OCI-LY1 (cell line): Measurements from ENCODE around the gene RAD51B.

ENCODE experiments used
- H2AFZ ChIP-seq: fragments of 200-600 bp; sonication (generic), shearing (Covaris generic); 2 replicates; pipeline ENCODE4 v1.6.0; 2014; ENCODE audit warnings: antibody characterized with exemption, mild to moderate bottlenecking, low read length
- H3F3A ChIP-seq: fragments of 200-600 bp; sonication (generic), shearing (Covaris generic); 2 replicates; pipeline ENCODE4 v1.6.0; 2014; ENCODE audit warnings: mild to moderate bottlenecking, antibody characterized with exemption, low read length, moderate library complexity; ENCODE audit not compliant: insufficient read depth
- H3K27ac ChIP-seq: fragments of 200-600 bp; sonication (generic); 2 replicates; pipeline ENCODE4 v1.5.1; 2014; ENCODE audit warnings: low read length, mixed run types, mild to moderate bottlenecking, low read depth; ENCODE audit not compliant: poor library complexity, severe bottlenecking
- H3K27me3 ChIP-seq: fragments of 200-600 bp; sonication (generic); 2 replicates; pipeline ENCODE4 v1.6.0; 2014; ENCODE audit warnings: antibody characterized with exemption, mild to moderate bottlenecking, low read length, moderate library complexity; ENCODE audit not compliant: insufficient read depth
- H3K36me3 ChIP-seq: fragments of 200-600 bp; sonication (generic); 2 replicates; pipeline ENCODE4 v1.6.1; 2014; ENCODE audit warnings: mild to moderate bottlenecking, antibody characterized with exemption, low read length, moderate library complexity, mixed read lengths; ENCODE audit not compliant: insufficient read depth
- H3K4me1 ChIP-seq: fragments of 200-600 bp; sonication (generic); 2 replicates; pipeline ENCODE4 v1.5.1; 2014; ENCODE audit warnings: mild to moderate bottlenecking, low read length, moderate library complexity; ENCODE audit not compliant: insufficient read depth, severe bottlenecking
- H3K4me2 ChIP-seq: fragments of 200-600 bp; sonication (generic), shearing (Covaris generic); 2 replicates; pipeline ENCODE4 v1.6.1; 2014; ENCODE audit warnings: low read length
- H3K4me3 ChIP-seq: fragments of 200-600 bp; sonication (generic); 2 replicates; pipeline ENCODE4 v1.5.1; 2014; ENCODE audit warnings: low read length, low read depth, mild to moderate bottlenecking, mixed read lengths; ENCODE audit not compliant: poor library complexity, severe bottlenecking
- H3K79me2 ChIP-seq: fragments of 200-600 bp; shearing (Covaris generic); 2 replicates; pipeline ENCODE4 v1.6.1; 2016; ENCODE audit warnings: mixed run types, low read length, mixed read lengths; ENCODE audit not compliant: insufficient read depth
- H3K9ac ChIP-seq: fragments of 200-600 bp; sonication (generic), shearing (Covaris generic); 2 replicates; pipeline ENCODE4 v1.6.1; 2014; ENCODE audit warnings: mild to moderate bottlenecking, low read length, mixed read lengths
- H3K9me2 ChIP-seq: fragments of 200-600 bp; sonication (generic), shearing (Covaris generic); 2 replicates; pipeline ENCODE4 v1.6.1; 2014; ENCODE audit warnings: low read depth, mild to moderate bottlenecking, low read length, mixed read lengths
- H3K9me3 ChIP-seq: fragments of 200-600 bp; shearing (Covaris generic); 2 replicates; pipeline ENCODE4 v1.6.1; 2014; ENCODE audit warnings: low read length, mixed read lengths
- H4K20me1 ChIP-seq: fragments of 200-600 bp; sonication (generic), shearing (Covaris generic); 2 replicates; pipeline ENCODE4 v1.6.0; 2016; ENCODE audit warnings: mild to moderate bottlenecking, low read length; ENCODE audit not compliant: insufficient read depth
- EZH2 ChIP-seq: fragments of 200-600 bp; sonication (generic), shearing (Covaris generic); IDR thresholded peaks from 2 replicates; pipeline ENCODE4 v1.8.0; 2017; ENCODE audit warnings: borderline replicate concordance, mixed run types, mild to moderate bottlenecking, antibody characterized with exemption, low read length, moderate library complexity, mixed read lengths
- TF ChIP-seq, protein P1 (sequence below): fragments of 200-600 bp; sonication (generic), shearing (Covaris generic); IDR thresholded peaks from 2 replicates; pipeline ENCODE4 v1.5.1; 2017; ENCODE audit warnings: mild to moderate bottlenecking, antibody characterized with exemption, low read length, moderate library complexity, mixed read lengths

Gene RAD51B

DNA sequence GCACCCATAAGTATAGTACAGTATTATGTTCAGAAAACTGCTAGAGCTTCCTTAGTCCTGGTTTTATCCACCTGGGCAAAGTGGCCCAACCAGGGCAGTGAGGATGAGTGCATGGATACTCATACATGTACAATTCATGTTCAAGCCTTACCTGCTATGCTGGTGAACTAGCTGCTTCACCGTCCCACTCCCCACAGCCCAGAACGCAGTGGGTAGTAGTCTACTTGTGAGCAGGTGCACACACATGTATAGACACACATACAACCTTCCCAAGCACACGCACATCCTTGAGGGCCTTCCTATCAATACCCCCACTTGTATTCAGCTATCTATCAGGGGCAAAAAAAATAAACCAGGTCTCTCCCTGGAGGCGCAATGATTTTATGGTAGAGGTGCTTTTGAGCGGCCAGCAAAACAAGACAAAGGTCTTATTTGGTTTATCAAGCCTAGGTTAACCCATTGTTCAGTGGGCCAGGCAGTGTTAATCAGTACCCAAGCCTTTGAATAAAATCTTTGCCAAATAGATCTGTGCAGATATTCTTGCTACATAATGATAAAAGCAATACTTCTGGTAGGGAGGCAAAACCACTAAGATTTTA is 903.5 kb downstream of the RAD51B start:
- H3K4me1 ChIP-seq: no peaks in the 10 kb centered on the region
- no peak overlapping the region for H2AFZ ChIP-seq
- no peak overlapping the region for H3K9ac ChIP-seq
- H3K27ac ChIP-seq: no peak overlapping the region
- no peak overlapping the region for H3K4me3 ChIP-seq
- no peaks in the 10 kb centered on the region for H3K9me2 ChIP-seq
- H3K9me3 ChIP-seq: no peaks in the 10 kb centered on the region
- TF ChIP-seq EZH2: no peak
- TF ChIP-seq, protein P1, sequence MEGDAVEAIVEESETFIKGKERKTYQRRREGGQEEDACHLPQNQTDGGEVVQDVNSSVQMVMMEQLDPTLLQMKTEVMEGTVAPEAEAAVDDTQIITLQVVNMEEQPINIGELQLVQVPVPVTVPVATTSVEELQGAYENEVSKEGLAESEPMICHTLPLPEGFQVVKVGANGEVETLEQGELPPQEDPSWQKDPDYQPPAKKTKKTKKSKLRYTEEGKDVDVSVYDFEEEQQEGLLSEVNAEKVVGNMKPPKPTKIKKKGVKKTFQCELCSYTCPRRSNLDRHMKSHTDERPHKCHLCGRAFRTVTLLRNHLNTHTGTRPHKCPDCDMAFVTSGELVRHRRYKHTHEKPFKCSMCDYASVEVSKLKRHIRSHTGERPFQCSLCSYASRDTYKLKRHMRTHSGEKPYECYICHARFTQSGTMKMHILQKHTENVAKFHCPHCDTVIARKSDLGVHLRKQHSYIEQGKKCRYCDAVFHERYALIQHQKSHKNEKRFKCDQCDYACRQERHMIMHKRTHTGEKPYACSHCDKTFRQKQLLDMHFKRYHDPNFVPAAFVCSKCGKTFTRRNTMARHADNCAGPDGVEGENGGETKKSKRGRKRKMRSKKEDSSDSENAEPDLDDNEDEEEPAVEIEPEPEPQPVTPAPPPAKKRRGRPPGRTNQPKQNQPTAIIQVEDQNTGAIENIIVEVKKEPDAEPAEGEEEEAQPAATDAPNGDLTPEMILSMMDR: no peak
- H3K79me2 ChIP-seq: no peaks in the 10 kb centered on the region
- H4K20me1 ChIP-seq: no peaks in the 10 kb centered on the region
- 0 out of 2 replicates have a peak, but pooled peaks cover 4% of the 10 kb centered on the region for H3K27me3 ChIP-seq
- no peaks in the 10 kb centered on the region for H3K36me3 ChIP-seq
- H3K4me2 ChIP-seq: no peak overlapping the region
- H3F3A ChIP-seq: no peaks in the 10 kb centered on the region

DNA sequence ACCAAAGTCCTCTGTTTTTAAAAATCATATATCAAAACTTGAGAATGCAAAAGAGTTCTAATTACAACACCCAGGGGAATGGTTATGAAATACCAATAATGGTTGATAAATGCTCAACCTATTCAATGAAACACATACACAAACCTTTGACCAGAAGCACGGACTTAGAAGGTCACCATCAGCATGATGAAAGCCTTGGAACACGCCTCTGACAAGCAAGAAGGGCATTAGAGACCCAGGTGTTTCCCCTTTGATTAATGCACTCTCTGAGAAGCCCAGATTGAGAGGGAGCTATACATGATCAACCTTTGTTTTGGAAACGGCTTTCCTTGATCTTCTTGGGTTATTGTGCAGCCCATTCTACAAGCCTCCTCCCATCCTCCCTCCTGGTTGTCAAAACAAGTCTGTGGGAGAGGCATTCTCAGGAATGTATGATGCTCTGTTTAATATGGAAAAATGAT is 904.3 kb downstream of the RAD51B start:
- no peaks in the 10 kb centered on the region for H3K4me1 ChIP-seq

DNA sequence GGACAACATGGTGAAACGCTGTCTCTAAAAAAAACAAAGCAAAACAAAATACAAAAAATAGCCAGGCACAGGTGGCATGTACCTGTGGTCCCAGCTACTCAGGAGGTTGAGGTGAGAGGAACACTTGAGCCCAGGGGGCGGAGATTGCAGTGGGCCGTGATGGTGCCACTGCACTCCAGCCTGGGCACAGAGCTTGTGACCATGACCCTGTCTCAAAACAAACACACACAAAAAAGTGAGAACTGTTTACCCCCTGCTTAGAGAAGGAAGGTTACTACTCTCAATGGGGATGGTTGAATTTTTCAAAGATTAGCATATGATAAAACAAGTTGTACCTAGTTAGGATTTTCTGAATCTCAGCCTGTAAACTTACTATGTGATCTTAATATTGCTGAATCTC is 905.3 kb downstream of the RAD51B start:
- Histone ChIP-seq H3K36me3 (no peaks in the 10 kb centered on the region), H3F3A (no peaks in the 10 kb centered on the region), H3K4me1 (no peaks in the 10 kb centered on the region), H3K27me3 (no peaks in the 10 kb centered on the region), H3K9ac (no peak overlapping the region), H3K4me2 (no peak overlapping the region), H4K20me1 (no peaks in the 10 kb centered on the region), H3K27ac (no peak overlapping the region), H3K9me2 (no peaks in the 10 kb centered on the region), H3K4me3 (no peak overlapping the region), H3K79me2 (no peaks in the 10 kb centered on the region), H2AFZ (no peak overlapping the region), H3K9me3 (no peaks in the 10 kb centered on the region)
- TF ChIP-seq, protein P1: no peak
- TF ChIP-seq EZH2: no peak

More for the DNA sequence above, 904.3 kb downstream of the RAD51B start:
- no peak overlapping the region for H3K4me2 ChIP-seq
- 0 out of 2 replicates have a peak, but pooled peaks cover 4% of the 10 kb centered on the region for H3K27me3 ChIP-seq
- no peaks in the 10 kb centered on the region for H3K79me2 ChIP-seq
- H3K9me2 ChIP-seq: no peaks in the 10 kb centered on the region
- H3K36me3 ChIP-seq: no peaks in the 10 kb centered on the region
- H3K4me3 ChIP-seq: no peak overlapping the region
- H3F3A ChIP-seq: no peaks in the 10 kb centered on the region
- no peak overlapping the region for H3K27ac ChIP-seq
- no peaks in the 10 kb centered on the region for H4K20me1 ChIP-seq
- H3K9ac ChIP-seq: no peak overlapping the region
- TF ChIP-seq EZH2: no peak
- TF ChIP-seq, protein P1: no peak
- H3K9me3 ChIP-seq: no peaks in the 10 kb centered on the region
- no peak overlapping the region for H2AFZ ChIP-seq
